DMS53 (cell line): ENCODE results near the gene MAN2B2.
A peak's percentile ranks its signal among the peaks of the same experiment; 100 is the strongest.

Experiments
- DNase-seq: peaks from one replicate; lab custom pipeline; 2025; lab: John Stamatoyannopoulos, UW

Gene MAN2B2

DNA sequence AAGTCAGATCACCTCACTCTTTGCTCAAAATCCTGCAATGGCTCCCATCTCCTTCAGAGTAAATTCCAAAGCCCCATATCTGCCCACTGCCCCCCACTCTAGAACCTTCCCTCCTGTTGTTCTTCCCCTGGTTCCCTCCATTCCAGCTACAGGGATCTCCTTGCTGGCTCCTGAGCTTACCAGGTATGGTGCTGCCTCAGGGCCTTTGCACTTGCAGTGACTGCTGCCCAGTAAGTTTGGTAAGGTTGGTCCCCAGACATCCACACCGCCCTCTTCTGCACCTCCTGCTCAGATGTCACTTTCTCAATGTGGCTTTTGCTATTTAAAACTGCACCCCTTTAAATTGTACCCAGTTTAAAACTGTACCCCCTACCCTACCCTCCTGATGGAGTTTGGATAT, 7.8 kb upstream of the MAN2B2 start:
- DNase-seq: no peak

DNA sequence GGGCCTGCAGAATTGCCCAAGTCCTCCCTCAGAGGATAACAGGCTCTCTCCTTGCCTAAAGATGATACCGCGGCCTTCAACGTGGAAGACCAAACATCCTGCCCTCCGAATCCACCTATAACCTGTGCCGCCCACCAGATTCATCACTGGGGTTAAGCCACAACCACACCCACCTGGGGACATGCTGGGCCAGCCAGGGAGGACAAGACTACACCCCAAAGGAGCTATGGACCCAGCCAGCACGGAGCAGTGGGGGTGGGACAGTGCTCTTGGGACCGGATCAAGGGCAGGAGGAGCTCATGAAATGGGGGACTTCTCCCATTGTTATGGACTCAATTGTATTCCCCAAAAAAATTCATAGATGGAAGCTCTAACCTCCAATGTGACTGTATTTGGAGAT, 6.8 kb upstream of the MAN2B2 start:
- DNase-seq: no peak

DNA sequence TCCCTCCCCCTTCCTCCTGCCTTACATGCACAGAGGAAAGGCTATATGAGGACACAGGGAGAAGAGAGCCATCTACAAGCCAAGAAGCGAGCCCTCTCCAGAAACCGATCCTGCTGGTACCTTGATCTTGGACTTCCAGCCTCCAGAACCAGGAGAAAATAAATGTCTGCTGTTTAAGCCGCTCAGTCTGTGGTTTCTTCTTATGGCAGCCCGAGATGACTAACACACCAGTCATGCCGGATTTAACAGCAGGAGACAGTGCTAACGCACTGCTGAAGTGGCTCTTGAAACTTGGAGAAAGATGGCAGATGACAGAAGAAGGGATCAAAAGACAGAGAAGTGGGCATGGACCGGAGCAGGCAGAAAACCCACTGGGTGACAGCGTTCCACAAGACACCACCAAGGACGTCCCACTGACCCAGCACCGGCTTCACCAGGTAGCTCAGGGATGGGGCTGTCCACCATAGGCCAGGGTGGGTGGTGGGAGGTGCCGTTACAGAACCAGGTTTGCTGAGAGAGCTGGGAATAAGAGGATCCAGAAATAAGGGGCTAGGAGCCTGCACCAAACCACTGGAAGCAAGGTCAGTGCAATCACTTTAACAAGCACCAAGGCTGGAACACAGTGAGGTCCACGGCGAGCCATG, 6.2 kb upstream of the MAN2B2 start:
- DNase-seq: peak; percentile 77

DNA sequence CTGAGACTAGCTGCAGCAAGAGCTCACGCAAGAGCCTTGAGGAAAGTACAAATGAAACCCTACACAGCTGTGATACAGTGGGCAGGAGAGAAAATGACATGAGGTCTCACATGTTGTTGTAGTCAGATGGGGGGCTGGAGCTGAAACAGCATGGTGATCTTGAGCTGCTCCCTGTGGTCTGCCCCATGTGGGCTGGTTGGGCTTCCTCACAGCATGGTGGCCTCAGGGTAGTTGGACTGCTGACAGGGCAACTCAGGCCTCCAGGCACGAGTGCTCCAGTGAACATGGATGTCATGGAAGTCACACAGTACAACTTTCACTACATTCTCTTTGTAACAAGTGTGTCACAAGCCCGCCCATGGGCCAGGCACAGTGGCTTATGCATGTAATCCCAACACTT, 3.4 kb upstream of the MAN2B2 start:
- no peak for DNase-seq

DNA sequence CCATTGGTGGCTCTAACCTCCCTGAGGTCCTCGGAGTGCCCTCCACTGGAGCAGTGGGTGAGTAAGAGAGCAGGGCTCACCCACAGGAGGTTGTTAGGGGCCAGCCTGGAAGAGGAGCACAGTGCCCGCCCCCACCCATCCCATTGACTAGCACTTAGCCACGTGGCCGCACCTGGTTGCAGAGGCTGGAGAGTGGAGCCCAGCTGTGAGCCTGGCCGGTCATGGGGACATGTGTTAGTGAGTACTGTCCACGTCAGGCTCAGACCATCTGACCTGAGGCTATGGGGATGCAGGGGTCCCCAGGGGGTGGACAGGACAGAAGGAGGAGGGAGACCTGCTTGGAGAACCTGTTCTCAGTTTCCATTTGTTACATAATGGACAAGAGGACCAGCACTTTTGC, 1.4 kb upstream of the MAN2B2 start:
- DNase-seq: peak; percentile 45

DNA sequence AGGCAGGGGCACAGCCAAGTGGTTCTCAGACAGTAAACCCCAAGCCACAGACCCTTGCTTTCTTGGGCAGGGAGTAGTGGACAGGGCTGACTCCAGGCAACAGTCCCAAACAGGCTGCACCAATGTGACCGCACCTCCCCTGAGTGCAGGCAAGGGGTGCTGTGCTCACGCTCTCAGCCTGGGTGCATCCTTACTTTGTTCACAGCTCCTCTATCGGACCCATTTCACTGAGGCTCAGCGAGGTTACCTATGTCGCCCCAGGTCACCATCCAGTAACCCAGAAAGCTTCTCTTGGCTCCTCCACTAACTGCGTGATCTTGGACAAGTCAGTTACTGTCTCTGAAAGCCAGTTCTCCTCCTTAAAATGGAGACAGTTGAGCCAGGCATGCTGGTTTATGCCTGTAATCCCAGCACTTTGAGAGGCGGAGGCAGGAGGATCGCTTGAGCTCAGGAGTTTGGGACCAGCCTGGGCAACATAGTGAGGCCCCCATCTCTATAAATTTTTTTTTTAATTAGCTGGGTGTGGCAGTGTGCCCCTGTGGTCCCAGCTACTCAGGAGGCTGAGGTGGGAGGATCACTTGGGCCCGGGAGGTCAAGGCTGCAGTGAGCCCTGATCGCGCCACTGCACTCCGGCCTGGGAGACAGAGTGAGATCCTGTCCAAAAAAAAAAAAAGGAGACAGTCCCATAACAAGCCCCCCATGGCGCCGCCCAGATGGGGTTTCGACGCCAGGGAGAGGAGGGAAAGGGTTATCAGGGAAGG, 823 bp upstream of the MAN2B2 start:
- peak; percentile 61 for DNase-seq

DNA sequence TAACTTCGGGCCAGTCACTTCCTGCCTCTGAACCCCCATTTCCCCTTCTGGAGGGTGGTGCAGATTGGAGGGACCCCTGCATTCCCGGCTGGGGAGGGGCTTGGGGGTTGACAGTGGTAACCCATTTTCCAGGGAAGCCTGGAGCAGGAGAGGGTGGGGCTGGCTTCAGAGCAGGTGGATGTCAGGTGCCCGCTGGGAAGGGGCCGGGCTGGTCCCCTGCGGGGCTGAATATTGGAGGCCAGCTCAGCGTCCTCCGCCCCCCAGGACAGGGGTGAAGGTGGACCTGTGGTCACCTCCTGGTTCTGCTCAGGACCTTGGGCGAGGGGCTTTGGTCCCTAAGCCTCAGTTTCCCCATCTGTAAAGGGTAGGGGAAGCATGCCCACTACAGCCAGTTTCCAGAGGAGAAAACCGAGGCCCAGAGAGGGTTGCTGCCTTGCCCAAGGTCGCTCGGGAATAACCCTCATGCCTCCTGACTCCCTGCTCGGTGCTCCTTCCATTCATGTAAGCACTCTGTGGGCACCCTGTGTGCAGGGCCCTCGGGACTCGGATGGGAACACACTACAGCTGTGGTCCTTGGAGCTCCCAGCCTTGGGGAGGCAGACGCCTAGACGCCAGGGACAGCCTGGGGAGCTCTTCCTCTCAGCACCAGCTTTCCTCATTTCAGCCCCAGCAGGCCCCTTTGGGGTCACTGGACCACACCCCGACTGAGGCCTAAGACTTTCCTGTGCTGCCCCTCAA, 683 bp downstream of the MAN2B2 start:
- peak; percentile 59 for DNase-seq

DNA sequence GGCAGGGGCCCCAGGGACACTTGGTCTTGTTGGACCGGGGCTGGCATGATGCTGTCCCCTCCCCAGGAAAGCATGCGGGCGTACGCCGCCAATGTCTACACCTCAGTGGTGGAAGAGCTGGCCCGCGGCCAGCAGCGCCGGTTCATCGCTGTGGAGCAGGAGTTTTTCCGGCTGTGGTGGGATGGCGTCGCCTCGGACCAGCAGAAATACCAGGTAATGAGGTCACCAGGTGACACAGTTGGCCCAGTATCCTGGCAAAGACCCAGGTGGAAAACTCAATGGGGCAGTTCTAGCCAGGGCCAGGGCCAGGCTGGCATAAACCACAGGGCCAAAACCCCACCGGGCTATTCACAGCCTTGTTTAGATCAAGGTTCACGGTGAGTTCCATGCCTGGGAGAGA, 1.5 kb downstream of the MAN2B2 start:
- DNase-seq: no peak

DNA sequence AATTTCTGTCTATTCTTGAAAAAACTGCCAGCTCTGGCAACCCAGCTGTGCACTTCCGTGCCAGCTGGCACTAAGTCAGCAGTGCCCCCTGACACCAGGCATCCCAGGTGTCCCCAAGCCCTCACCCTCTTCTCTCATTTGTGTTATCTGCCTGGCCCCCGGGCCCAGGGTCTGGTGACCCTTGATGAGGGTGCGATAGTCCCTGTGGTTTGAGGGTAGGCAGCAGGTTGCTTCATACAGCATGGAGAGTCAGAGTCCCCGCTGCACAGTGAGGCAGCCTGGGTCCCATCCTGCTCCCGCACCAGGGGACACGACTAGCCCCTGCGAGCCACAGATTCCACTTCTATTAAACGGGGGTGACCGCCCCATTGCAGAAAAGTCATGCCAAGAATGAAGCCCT, 1.9 kb downstream of the MAN2B2 start:
- DNase-seq: no peak

DNA sequence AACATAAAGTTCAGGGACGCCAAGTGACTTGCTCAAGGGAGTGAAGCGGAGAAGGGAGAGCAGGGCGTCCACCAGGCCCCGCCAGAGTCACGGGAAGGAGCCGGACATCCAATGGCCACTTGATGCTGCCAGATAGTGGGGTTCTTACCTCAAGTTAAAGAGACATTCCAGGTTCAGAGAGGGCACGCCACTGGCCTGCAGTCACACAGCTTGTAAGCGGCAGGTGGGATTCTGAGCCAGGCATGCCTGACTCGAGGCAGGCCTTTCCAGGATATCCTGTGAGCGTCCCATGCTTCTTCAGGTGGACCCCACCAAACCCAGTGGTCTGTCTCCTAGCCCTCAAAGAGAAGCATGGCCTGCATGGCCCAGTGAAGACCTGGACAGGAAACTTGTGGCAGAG, 2.4 kb downstream of the MAN2B2 start:
- DNase-seq: no peak

DNA sequence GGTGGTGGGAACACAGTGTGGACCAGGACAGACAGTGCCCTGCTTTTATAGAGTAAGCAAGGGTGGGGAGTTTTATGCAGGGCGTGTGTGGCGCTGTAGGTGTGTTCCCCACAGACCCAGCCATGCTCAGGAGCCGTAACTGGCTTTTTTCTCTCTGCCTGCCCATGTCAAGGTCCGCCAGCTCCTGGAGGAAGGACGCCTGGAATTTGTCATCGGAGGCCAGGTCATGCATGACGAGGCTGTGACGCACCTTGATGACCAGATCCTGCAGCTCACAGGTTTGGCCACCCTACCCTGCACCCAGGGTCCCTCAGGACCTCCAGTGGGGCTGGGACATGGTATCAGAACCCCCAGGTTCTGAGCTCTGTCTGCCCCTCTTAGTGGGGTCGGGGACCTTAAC, 3.2 kb downstream of the MAN2B2 start:
- DNase-seq: no peak

DNA sequence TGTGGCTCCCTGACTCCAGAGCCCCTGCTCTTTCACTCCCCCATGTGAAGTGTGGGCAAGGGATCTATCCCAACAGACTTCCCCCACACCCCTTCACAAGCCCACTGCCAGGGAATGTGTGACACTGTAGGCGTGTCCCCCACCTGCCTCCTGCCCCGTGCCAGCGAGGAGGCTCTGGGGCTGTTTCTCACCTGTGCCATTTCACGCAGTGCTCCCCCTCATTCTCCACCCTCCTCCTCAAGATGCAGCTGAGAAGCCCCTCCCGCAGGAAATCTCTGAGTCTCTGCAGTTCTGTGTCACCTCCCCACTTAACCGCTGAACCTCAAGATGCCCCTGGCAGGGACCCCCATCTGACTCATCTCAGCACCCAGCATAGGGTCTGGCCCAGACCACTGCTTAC, 5.4 kb downstream of the MAN2B2 start:
- DNase-seq: no peak

DNA sequence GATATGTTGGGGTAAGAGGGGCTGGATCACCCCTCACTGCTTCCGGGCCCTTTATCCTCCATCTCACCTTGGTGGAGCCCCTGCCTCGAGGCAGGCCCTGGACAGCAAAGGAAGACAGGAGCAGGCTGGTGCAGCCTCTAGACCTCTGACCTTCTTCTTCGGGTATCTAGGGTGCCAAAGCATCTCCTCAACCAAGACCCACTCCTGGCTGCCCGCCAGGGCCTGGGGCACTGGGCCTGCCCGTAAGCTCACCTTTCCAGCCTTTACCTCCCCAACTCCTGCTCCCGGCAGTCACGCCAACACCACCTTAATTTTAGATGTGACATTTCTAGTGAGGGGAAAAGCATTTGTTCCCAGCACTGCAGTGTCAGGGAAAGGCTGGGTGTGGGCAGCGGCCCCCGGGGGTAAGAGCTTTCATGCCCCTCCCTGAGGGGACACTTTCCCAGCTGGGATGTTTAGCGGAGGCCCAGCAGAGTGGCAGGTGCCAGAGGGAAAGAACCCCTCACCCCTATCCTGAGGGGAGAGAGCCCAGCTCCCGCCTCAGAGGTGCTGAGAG, 6.7 kb downstream of the MAN2B2 start:
- no peak for DNase-seq

DNA sequence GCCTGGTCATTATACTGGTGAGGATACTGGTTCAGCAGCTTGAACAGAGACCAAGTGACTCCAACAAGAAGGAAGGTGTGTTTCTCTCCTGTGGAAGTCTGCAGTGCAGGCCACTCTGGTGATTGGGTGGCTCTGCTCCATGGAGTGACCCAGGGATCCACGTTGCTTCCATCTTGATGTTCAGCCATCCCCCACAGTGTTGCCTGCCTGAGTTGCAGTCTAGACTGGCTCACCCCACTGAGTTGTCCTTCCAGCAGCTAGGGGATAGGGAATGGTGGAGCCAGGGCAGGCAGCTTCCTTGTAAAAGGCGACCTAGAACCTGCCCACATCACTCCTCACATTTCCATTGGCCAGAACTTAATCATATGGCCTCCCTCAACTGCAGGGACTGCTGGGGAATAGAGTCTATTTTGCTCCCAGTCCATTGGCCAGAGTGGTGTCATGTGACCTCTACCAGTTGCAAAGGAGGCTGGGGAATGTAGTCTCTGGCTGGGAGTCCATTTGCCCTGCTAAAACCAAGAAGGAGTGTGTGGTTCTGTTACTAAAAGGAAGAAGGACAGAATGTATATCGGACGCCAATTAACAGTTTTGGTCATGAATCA, 8.0 kb downstream of the MAN2B2 start:
- DNase-seq: peak; percentile 73

DNA sequence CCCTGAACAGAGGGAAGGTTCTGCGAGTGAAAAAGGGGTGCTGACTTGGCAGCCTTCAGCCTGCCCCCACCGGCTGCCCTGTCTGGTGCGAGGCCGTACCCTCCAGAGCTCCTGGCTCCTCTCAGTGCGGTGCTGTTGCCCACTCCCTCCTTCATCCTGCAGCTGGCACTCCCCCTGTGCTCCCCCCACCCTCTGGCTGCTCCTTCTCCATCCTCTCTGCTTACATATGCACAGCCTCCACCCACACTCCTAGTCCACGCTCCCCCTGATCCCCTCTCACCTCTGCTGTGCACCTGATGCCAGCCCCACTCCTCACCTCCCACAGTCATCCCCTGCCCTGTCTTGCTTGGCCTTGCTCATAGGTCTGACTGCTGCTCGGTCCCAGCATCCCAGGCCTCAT, 9.9 kb downstream of the MAN2B2 start:
- no peak for DNase-seq

DNA sequence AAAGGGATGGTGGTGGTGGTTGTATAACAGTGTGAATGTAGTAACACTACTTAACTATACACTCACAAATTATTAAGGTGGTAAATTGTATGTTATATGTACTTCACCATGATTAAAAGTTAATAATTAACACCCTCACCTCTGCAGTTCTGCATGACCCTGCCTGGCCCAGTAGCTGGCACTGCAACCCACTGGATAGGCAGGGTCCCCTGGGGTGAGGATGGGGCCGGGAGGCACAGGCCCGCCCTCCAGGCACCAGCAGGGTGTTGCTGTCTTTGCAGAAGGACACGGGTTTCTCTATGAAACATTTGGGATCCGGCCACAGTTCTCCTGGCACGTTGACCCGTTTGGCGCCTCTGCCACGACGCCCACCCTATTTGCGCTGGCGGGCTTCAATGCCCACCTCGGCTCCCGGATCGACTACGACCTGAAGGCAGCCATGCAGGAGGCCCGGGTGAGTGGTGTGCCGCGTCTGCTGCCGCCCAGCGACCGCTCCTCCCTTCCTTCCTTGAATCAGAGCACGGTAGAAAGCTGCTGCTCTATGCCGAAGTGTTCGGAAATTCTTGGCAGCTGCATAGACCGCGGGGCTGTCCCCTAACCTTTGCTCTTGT, 11.8 kb downstream of the MAN2B2 start:
- peak; percentile 55 for DNase-seq

DNA sequence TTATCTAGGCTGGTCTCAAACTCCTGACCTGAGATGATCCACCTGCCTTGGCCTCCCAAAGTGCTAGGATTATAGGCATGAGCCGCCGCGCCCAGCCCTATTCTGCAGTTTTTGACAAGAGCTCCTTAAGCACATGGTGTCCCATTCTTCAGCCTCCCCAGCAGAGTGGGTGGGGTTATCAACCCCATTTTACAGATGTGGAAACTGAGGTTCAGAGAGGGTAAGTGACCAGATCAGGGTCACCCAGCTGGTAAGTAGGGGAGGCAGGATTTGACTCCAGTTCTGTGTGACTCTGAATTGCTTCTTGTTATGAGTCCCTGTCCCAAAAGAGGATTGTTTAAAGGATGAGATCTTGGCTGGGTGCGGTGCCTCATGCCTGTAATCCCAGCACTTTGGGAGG, 14.5 kb downstream of the MAN2B2 start:
- no peak for DNase-seq

DNA sequence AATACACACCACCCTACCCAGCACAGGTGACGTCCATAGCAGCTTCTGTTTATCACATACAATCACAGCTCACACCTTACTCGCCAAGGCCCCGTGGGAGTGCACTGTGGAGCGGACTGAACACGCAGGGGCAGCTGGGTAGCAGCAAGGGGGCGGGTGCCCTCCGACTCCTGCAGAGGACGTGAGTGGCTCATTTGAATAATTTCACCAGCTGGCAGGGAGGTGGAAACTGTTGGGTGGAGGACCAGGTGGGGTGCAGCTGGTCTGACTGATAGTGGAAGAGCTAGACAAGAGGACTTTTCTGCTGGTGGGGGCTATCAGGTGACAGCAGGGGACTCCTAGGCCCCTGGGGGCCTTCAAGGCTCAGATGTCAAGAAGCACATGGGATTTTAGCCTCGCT, 16.3 kb downstream of the MAN2B2 start:
- DNase-seq: no peak

DNA sequence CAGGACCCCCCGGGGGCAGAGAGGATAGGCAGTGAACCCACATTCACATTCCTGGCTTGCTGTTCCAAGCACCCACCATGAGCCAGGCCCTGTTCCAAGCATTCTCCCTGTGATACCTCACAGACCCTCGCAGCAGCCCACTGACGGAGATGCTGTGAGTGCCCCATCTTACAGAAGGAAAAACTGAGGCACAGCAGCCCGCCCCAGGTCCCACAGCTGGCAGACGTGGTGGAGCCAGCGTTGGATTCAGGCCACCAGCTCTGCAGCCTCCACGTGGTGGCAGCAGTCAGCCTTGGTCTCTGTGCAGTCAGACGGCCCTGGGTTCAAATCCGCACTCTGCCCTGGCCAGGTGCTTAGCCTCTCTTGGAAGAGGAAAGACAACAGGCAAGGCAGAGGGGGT, 16.8 kb downstream of the MAN2B2 start:
- DNase-seq: no peak

DNA sequence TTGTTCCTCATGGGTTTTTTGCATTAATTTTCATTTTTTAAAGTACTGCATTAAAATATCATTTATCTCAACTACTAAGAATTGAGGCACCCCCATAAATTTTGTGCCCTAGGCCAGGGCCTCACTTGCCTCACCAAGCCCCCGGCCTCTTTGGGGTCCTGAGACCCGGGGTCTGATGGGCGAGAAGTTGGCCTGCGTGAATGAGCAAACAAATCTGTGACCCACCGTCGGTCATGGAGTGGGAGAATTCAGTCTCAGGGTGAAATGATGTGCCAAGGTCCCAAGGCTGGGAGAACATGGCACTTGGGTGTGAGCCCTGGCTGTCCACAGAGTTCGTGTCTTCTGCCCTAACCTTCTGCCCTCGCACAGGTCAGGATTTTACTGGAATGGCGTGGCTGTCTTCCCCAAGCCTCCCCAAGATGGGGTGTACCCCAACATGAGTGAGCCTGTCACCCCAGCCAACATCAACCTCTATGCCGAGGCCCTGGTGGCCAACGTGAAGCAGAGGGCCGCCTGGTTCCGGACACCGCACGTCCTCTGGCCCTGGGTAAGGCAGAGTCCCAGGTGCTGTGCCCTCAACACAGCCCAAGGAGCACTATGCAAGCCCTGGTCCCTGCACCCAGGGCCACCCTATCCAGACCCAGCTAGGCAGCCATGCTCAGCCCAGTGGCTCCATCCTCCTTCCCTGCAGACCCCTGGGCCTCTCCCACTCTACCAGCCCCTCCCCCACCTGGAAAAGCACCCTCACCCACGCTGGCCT, 18.0 kb downstream of the MAN2B2 start:
- no peak for DNase-seq

DNA sequence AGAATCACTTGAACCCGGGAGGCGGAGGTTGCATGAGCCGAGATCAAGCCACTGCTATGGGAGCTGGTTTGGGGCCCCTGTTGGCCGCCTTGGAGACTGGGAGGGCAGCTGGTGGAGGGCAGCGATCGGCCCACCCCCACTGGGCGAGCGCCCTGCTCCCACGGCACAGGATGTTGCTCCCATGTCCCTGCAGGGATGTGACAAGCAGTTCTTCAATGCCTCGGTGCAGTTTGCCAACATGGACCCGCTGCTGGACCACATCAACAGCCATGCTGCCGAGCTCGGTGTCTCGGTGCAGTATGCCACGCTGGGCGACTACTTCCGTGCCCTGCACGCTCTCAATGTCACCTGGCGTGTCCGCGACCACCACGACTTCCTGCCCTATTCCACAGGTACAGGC, 19.4 kb downstream of the MAN2B2 start:
- DNase-seq: no peak
